M059J (cell line): ENCODE measurements around the gene WFIKKN1. TPM values are rescaled to one million over a fixed set of nuclear protein-coding genes. Genes with fewer than 3 reads are reported as not detected.

Source experiments
- DNase-seq: peaks from one replicate; pipeline ENCODE4 v3.0.0-alpha.2; 2012; ENCODE audit warnings: low read depth
- total RNA-seq: library from RNA; depleted of rRNA; stranded (reverse); fragments of >200 nt; shearing (Covaris generic); gene quantifications from 2 replicates; pipeline ENCODE4 v1.2.3, GENCODE V29; 2014

WFIKKN1 gene
- total RNA-seq, 1 experiment from 2014 or later, result 0.62 TPM

- DNase-seq, result no peak
These were observed 7.9 kb upstream of the WFIKKN1 start for GRCh38 chr16:622920-623280.

- DNase-seq, result no peak
These were observed 6.2 kb upstream of the WFIKKN1 start for GRCh38 chr16:624526-625070.

GRCh38 chr16:625117-625976, 5.4 kb upstream of the WFIKKN1 start:
- DNase-seq, result no peak

GRCh38 chr16:625977-626765, 4.6 kb upstream of the WFIKKN1 start:
- no peak for DNase-seq

GRCh38 chr16:626787-627453, 3.9 kb upstream of the WFIKKN1 start:
- peak; percentile 98 for DNase-seq

- peak; percentile 36 for DNase-seq
These were observed 3.1 kb upstream of the WFIKKN1 start for GRCh38 chr16:627454-628239.

GRCh38 chr16:628321-629061, 2.3 kb upstream of the WFIKKN1 start:
- DNase-seq, result no peak

GRCh38 chr16:629185-629832, 1.5 kb upstream of the WFIKKN1 start:
- DNase-seq, result no peak

- DNase-seq, result no peak
These were observed 944 bp upstream of the WFIKKN1 start for GRCh38 chr16:629833-630248.

GRCh38 chr16:630249-630814, 453 bp upstream of the WFIKKN1 start:
- DNase-seq, result no peak

GRCh38 chr16:631808-632358, 1.1 kb downstream of the WFIKKN1 start:
- DNase-seq, result no peak

GRCh38 chr16:632486-633335, 1.9 kb downstream of the WFIKKN1 start:
- DNase-seq, result no peak

- DNase-seq, result no peak
These were observed 2.7 kb downstream of the WFIKKN1 start for GRCh38 chr16:633336-634050.

GRCh38 chr16:634051-634670, 3.4 kb downstream of the WFIKKN1 start:
- no peak for DNase-seq

GRCh38 chr16:634996-635395, 4.2 kb downstream of the WFIKKN1 start:
- no peak for DNase-seq

GRCh38 chr16:635573-636205, 4.9 kb downstream of the WFIKKN1 start:
- DNase-seq, result no peak
